ENCODE measurements around the gene FXYD3. TPM values are rescaled to one million over a fixed set of nuclear protein-coding genes. Genes with fewer than 3 reads are reported as not detected.

FXYD3 gene
- total and polyA plus RNA-seq, 2 of the 13 experiments (the other 11 are each of a cell fraction or from before 2014, with no cell fraction given), result 4.9 TPM; not detected in 1

GRCh38 chr19:35120492-35120891 is 4.9 kb downstream of the FXYD3 start (continued):
- TF ChIP-seq ZNF639 (CRISPR knock-in tag; conservative IDR thresholded peaks at IDR 0.05) (no peak), ZNF124 (CRISPR knock-in tag; IDR thresholded peaks at IDR 0.05) (no peak), SAP130 (CRISPR knock-in tag; IDR thresholded peaks at IDR 0.05; ENCODE audit: low read depth) (no peak), NR2F2 (IDR thresholded peaks at IDR 0.05; ENCODE audit: borderline replicate concordance, low read depth) (no peak), MAZ (IDR thresholded peaks at IDR 0.05; ENCODE audit: borderline replicate concordance, low read depth, low read length) (no peak), MAZ (CRISPR knock-in tag; IDR thresholded peaks at IDR 0.05; ENCODE audit: low read depth) (no peak)
- TF ChIP-seq, protein P1, sequence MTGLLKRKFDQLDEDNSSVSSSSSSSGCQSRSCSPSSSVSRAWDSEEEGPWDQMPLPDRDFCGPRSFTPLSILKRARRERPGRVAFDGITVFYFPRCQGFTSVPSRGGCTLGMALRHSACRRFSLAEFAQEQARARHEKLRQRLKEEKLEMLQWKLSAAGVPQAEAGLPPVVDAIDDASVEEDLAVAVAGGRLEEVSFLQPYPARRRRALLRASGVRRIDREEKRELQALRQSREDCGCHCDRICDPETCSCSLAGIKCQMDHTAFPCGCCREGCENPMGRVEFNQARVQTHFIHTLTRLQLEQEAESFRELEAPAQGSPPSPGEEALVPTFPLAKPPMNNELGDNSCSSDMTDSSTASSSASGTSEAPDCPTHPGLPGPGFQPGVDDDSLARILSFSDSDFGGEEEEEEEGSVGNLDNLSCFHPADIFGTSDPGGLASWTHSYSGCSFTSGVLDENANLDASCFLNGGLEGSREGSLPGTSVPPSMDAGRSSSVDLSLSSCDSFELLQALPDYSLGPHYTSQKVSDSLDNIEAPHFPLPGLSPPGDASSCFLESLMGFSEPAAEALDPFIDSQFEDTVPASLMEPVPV (CRISPR knock-in tag; IDR thresholded peaks at IDR 0.05), result no peak

DNA sequence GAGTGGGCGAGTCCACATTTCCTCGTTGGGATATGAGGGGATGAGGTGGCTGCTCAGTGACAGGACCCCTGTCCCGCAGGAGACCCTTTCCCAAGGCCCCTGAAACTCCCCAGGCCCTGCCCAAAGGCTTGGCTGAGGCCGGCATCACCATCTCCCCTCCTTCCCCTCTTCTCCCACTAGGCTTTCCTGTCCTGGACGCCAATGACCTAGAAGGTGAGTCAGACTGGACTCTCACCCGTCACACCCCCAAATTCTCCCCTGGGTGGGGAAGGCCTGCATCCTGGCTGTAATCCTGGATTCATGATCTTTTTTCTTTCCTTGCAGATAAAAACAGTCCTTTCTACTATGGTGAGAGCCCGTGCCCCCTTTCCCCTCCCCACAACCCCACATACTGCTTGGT is 5.3 kb downstream of the FXYD3 start:
- Histone ChIP-seq H2AFZ (ENCODE audit: low read length) (no peak overlapping the region), H3K9ac (ENCODE audit: insufficient read depth, low read depth, low read length) (no peak overlapping the region), H3K4me1 (ENCODE audit: insufficient read depth, low read length) (peaks cover 87% of the 10 kb centered on the region), H3K79me2 (ENCODE audit: insufficient read depth, low read length) (no peaks in the 10 kb centered on the region), H3K27me3 (ENCODE audit: control insufficient read depth in 1 of 2, insufficient read depth in 2 of 2, low read length in 2 of 2) (0 out of 5 replicates have a peak, but pooled peaks cover 0 to 3% of the 10 kb centered on the region in 2 experiments), H3K27ac (ENCODE audit: extremely low read length, insufficient read depth, low read length) (no peak overlapping the region), H3K4me2 (ENCODE audit: low read depth, low read length) (no peak overlapping the region), H3K9me3 (ENCODE audit: low read length) (no peaks in the 10 kb centered on the region), H3K4me3 (replicated peaks in 1 of 3; ENCODE audit: insufficient read depth in 1 of 3, low read depth in 2 of 3, low read length in 3 of 3) (no peak overlapping the region), H4K20me1 (ENCODE audit: insufficient read depth, low read length) (no peaks in the 10 kb centered on the region), H3K36me3 (replicated peaks in 1 of 2; ENCODE audit: control insufficient read depth in 1 of 2, insufficient read depth in 2 of 2, low read length in 2 of 2) (no peaks in the 10 kb centered on the region)
- CTCF ChIA-PET (ENCODE audit: low intra/inter-chr PET ratio, low total read pairs), result no interaction called here
- ATAC-seq (no peak), DNase-seq (ENCODE audit: low spot score) (no peak), FAIRE-seq (no peak)
- TF ChIP-seq MAX (IDR thresholded peaks at IDR 0.05) (no peak), ZFP37 (CRISPR knock-in tag; IDR thresholded peaks at IDR 0.05; ENCODE audit: borderline replicate concordance) (no peak), ZNF687 (CRISPR knock-in tag; IDR thresholded peaks at IDR 0.05) (peak; percentile 27; the same call in 1 of the 2 replicates), ZNF30 (CRISPR knock-in tag; IDR thresholded peaks at IDR 0.05) (no peak), ZBTB1 (CRISPR knock-in tag; IDR thresholded peaks at IDR 0.05; ENCODE audit: borderline replicate concordance) (no peak), GABPB1 (CRISPR knock-in tag; IDR thresholded peaks at IDR 0.05) (no peak)
- intact Hi-C loops (cut with micrococcal nuclease; ENCODE audit: unreplicated experiment) (no loop called here), in situ Hi-C loops (cut with HindIII; ENCODE audit: extremely low pct_ligation_motif_present, low pct_unique_long_range_greater_than_20kb) (no loop called here)
- POLR2A ChIA-PET, result no interaction called here
- 86% methylated on average over 7 of the region's 7 CpGs for WGBS (ENCODE audit: low lambda C conversion rate)
- no TSS peak for BruUV-seq (replicated peaks)
